Keratinocyte (primary cell): ENCODE data around the gene SEC14L2. TPM values are rescaled to one million over a fixed set of nuclear protein-coding genes. Genes with fewer than 3 reads are reported as not detected.

Experiments
- DNase-seq: peaks from one replicate; pipeline ENCODE4 v3.0.0-alpha.2; 2011; ENCODE audit warnings: low read depth, missing footprints, low spot score
- FAIRE-seq: peaks from 2 replicates; lab custom pipeline; 2011; peaks lifted over from hg19 to GRCh38; lab: Jason Lieb, UNC
- H2AFZ ChIP-seq: 2 replicates; pipeline ENCODE4 v1.6.0; 2012; ENCODE audit warnings: low read length, control low read depth, inconsistent platforms; ENCODE audit not compliant: control insufficient read depth
- H3K27ac ChIP-seq: 2 replicates; pipeline ENCODE4 v1.5.1; 2011; ENCODE audit warnings: low read length; ENCODE audit not compliant: control insufficient read depth, insufficient read depth
- H3K27me3 ChIP-seq: 3 replicates; pipeline ENCODE4 v1.6.0; 2011; ENCODE audit warnings: low read length; ENCODE audit not compliant: control insufficient read depth, insufficient read depth; ENCODE audit errors: extremely low read depth
- H3K36me3 ChIP-seq, 2 experiments: 2 replicates in 1 of 2; 3 replicates in 1 of 2; pipeline ENCODE4 v1.5.1; 2011; ENCODE audit warnings: low read length in 2 of 2, mild to moderate bottlenecking in 1 of 2; ENCODE audit not compliant: control insufficient read depth in 2 of 2, insufficient read depth in 2 of 2; ENCODE audit errors: extremely low read depth in 1 of 2
- H3K4me1 ChIP-seq: 3 replicates; pipeline ENCODE4 v1.5.1; 2011; ENCODE audit warnings: low read length; ENCODE audit not compliant: control insufficient read depth, insufficient read depth; ENCODE audit errors: extremely low read depth
- H3K4me2 ChIP-seq: 3 replicates; pipeline ENCODE4 v1.6.0; 2011; ENCODE audit warnings: low read depth, low read length; ENCODE audit not compliant: control insufficient read depth, insufficient read depth; ENCODE audit errors: extremely low read depth
- H3K4me3 ChIP-seq, 3 experiments: fragments of 200-600 bp in 1 of 3; sonication (generic) in 1 of 3; 2 replicates in 2 of 3; 3 replicates in 1 of 3; pipeline ENCODE4 v1.5.1; 2011 to 2016; ENCODE audit warnings: low read length in 3 of 3, mild to moderate bottlenecking in 3 of 3, control low read depth in 2 of 3, inconsistent platforms in 1 of 3, low read depth in 1 of 3, mixed read lengths in 1 of 3, mixed run types in 1 of 3, moderate library complexity in 1 of 3; ENCODE audit not compliant: control insufficient read depth in 2 of 3, insufficient read depth in 2 of 3; ENCODE audit errors: extremely low read depth in 1 of 3
- H3K79me2 ChIP-seq: 2 replicates; pipeline ENCODE4 v1.6.0; 2012; ENCODE audit warnings: low read length; ENCODE audit not compliant: control insufficient read depth, insufficient read depth
- H3K9ac ChIP-seq: 3 replicates; pipeline ENCODE4 v1.6.0; 2011; ENCODE audit warnings: low read length; ENCODE audit not compliant: control insufficient read depth, insufficient read depth; ENCODE audit errors: extremely low read depth
- H3K9me1 ChIP-seq: 3 replicates; pipeline ENCODE4 v1.6.0; 2011; ENCODE audit warnings: low read length; ENCODE audit not compliant: control insufficient read depth, insufficient read depth; ENCODE audit errors: extremely low read depth
- H3K9me3 ChIP-seq: 2 replicates; pipeline ENCODE4 v1.5.1; 2012; ENCODE audit warnings: low read depth, low read length; ENCODE audit not compliant: control insufficient read depth
- H4K20me1 ChIP-seq: 3 replicates; pipeline ENCODE4 v1.6.0; 2011; ENCODE audit warnings: low read length; ENCODE audit not compliant: control insufficient read depth, insufficient read depth; ENCODE audit errors: extremely low read depth
- EZH2 ChIP-seq: IDR thresholded peaks from one replicate; pipeline ENCODE4 v1.6.1; 2012; ENCODE audit warnings: inconsistent platforms, mild to moderate bottlenecking, low read length, moderate library complexity
- dilution Hi-C: fragments of 300-500 bp; cut with MboI; formaldehyde crosslinking; loops from one replicate; pipeline ENCODE4 v1.7.0; 2020; ENCODE audit warnings: low sequenced_read_pairs; ENCODE audit not compliant: extremely low pct_ligation_motif_present
- polyA plus RNA-seq, 5 experiments: library from polyadenylated mRNA; depleted of rRNA in 3 of 5; stranded (reverse) in 3 of 5; stranded (forward) in 1 of 5; unstranded in 1 of 5; fragments of >200 nt; gene quantifications; 1 replicate in 1 of 5; 2 replicates in 3 of 5; 3 replicates in 1 of 5; pipeline versions ENCODE4 v1.2.1 to v1.2.3, GENCODE V29; 2011 to 2012; ENCODE audit warnings: missing spikeins in 2 of 5, low read depth in 1 of 5, low replicate concordance in 1 of 5
- TF ChIP-seq, protein P1 (sequence below), 3 experiments: IDR thresholded peaks in 1 of 3; conservative IDR thresholded peaks in 1 of 3; optimal IDR thresholded peaks in 1 of 3; 2 replicates in 2 of 3; 3 replicates in 1 of 3; pipeline versions ENCODE3 to v1.5.1; 2011; ENCODE audit warnings: low read length in 3 of 3, mild to moderate bottlenecking in 3 of 3, moderate library complexity in 2 of 3, control low read depth in 1 of 3, inconsistent platforms in 1 of 3; ENCODE audit not compliant: insufficient read depth in 2 of 3; ENCODE audit errors: extremely low read depth in 1 of 3

SEC14L2 gene
- polyA plus RNA-seq, 1 donor (not counting 4 experiments of a cell fraction or from before 2014, with no cell fraction given): 103 TPM

DNA sequence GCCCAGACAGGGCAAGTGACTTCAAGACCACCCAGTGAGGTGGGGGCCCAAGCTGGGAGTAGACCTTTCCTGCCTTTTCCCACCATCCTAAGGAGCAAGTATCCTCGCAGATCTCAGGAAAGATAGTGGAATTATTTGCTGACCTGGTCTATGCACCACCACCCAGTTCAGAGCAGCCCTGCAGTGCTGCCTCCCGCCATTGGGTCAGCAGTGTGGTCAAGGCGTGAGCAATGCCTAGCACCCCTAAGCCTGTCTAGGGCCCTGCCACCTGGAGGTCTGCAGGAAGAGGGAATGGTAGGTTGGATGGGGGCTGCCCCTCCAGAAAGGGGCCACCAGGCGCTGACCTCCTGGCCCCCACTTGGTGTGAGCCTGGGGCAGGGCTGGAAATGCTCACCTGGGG lies 35.3 kb downstream of the SEC14L2 start:
- Histone ChIP-seq H3K36me3 (peaks cover 0 to 3% of the 10 kb centered on the region in 2 experiments), H3K4me2 (no peak overlapping the region), H4K20me1 (no peaks in the 10 kb centered on the region), H3K27me3 (no peaks in the 10 kb centered on the region), H3K9me1 (no peaks in the 10 kb centered on the region), H3K9me3 (no peaks in the 10 kb centered on the region), H2AFZ (no peak overlapping the region), H3K4me1 (peaks cover 15% of the 10 kb centered on the region), H3K4me3 (no peak overlapping the region), H3K27ac (no peak overlapping the region), H3K9ac (no peak overlapping the region), H3K79me2 (no peaks in the 10 kb centered on the region)
- FAIRE-seq: no peak
- no peak for TF ChIP-seq EZH2
- TF ChIP-seq, protein P1, sequence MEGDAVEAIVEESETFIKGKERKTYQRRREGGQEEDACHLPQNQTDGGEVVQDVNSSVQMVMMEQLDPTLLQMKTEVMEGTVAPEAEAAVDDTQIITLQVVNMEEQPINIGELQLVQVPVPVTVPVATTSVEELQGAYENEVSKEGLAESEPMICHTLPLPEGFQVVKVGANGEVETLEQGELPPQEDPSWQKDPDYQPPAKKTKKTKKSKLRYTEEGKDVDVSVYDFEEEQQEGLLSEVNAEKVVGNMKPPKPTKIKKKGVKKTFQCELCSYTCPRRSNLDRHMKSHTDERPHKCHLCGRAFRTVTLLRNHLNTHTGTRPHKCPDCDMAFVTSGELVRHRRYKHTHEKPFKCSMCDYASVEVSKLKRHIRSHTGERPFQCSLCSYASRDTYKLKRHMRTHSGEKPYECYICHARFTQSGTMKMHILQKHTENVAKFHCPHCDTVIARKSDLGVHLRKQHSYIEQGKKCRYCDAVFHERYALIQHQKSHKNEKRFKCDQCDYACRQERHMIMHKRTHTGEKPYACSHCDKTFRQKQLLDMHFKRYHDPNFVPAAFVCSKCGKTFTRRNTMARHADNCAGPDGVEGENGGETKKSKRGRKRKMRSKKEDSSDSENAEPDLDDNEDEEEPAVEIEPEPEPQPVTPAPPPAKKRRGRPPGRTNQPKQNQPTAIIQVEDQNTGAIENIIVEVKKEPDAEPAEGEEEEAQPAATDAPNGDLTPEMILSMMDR (optimal IDR thresholded peaks at IDR 0.05 in 1 of 3, IDR thresholded peaks at IDR 0.05 in 1 of 3, conservative IDR thresholded peaks at IDR 0.05 in 1 of 3; ENCODE audit: extremely low read depth in 1 of 3, insufficient read depth in 2 of 3, low read length in 3 of 3): no peak
- DNase-seq: no peak
- dilution Hi-C loops: no loop called here

DNA sequence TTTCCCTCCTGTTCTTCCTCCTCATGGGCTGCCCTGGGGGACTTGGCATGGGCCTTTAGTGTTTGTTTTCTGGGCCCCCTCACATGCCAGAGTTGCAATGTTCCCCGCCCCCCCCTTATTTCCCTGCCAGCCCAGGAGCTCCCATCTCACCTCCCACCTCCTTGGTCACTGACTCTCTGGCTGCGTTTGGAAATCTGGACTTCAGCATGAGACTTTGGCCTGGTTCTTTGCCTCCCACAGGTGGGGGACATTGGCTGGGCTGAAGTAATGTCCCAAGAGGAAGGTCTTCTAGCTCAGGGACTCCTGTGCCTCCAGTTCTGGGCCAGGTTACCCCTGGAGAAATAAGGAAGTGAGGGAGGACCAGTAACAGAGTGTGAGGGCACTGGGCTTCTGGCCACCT lies 35.7 kb downstream of the SEC14L2 start:
- no peaks in the 10 kb centered on the region for H3K36me3 ChIP-seq
- no peaks in the 10 kb centered on the region for H4K20me1 ChIP-seq
- H3K9ac ChIP-seq: no peak overlapping the region
- no peak overlapping the region for H2AFZ ChIP-seq
- H3K27ac ChIP-seq: no peak overlapping the region
- no peak overlapping the region for H3K4me3 ChIP-seq
- TF ChIP-seq EZH2: no peak
- TF ChIP-seq, protein P1 (optimal IDR thresholded peaks at IDR 0.05 in 1 of 3, IDR thresholded peaks at IDR 0.05 in 1 of 3, conservative IDR thresholded peaks at IDR 0.05 in 1 of 3; ENCODE audit: extremely low read depth in 1 of 3, insufficient read depth in 2 of 3, low read length in 3 of 3): no peak
- H3K79me2 ChIP-seq: no peaks in the 10 kb centered on the region
- H3K4me1 ChIP-seq: peaks cover 15% of the 10 kb centered on the region
- no peaks in the 10 kb centered on the region for H3K27me3 ChIP-seq
- no peak for DNase-seq
- H3K4me2 ChIP-seq: no peak overlapping the region
- no peaks in the 10 kb centered on the region for H3K9me1 ChIP-seq
- no peak for FAIRE-seq
- no peaks in the 10 kb centered on the region for H3K9me3 ChIP-seq
- dilution Hi-C loops: no loop called here
